Measurements from ENCODE around the gene RERE. TPM values are rescaled to one million over a fixed set of nuclear protein-coding genes. Genes with fewer than 3 reads are reported as not detected.

RERE gene
- total and polyA plus RNA-seq, 2 donors (not counting 3 experiments of a cell fraction or from before 2014, with no cell fraction given), result 14.1 to 113 TPM

GRCh38 chr1:8524627-8525157, 292.7 kb downstream of the RERE start:
- Histone ChIP-seq H3K4me3 (replicated peaks in 1 of 3; ENCODE audit: insufficient read depth in 1 of 3, low read depth in 1 of 3, low read length in 3 of 3) (no peak overlapping the region), H4K20me1 (replicated peaks; ENCODE audit: control insufficient read depth, extremely low read depth, insufficient read depth, low read length) (peaks cover 2% of the 10 kb centered on the region), H3K27me3 (ENCODE audit: control insufficient read depth in 2 of 2, insufficient read depth in 2 of 2, low read length in 2 of 2) (no peaks in the 10 kb centered on the region), H3K79me2 (ENCODE audit: control insufficient read depth, insufficient read depth, low read length) (peaks cover 3% of the 10 kb centered on the region), H3K4me1 (ENCODE audit: control insufficient read depth, extremely low read depth, insufficient read depth, low read length) (peaks cover 14% of the 10 kb centered on the region), H3K27ac (ENCODE audit: insufficient read depth, low read depth, low read length) (no peak overlapping the region), H3K9me3 (replicated peaks; ENCODE audit: control insufficient read depth, insufficient read depth, low read length) (no peaks in the 10 kb centered on the region), H3K4me2 (ENCODE audit: insufficient read depth, low read length) (no peak overlapping the region), H3K9me1 (replicated peaks; ENCODE audit: control insufficient read depth, extremely low read depth, insufficient read depth, low read length) (no peaks in the 10 kb centered on the region), H2AFZ (ENCODE audit: low read depth, low read length) (no peak overlapping the region), H3K36me3 (ENCODE audit: control insufficient read depth in 2 of 2, extremely low read depth in 1 of 2, insufficient read depth in 2 of 2, low read length in 2 of 2) (no peaks in the 10 kb centered on the region), H3K9ac (replicated peaks; ENCODE audit: extremely low read depth, insufficient read depth, low read length) (no peak overlapping the region)
- FAIRE-seq (no peak), DNase-seq (ENCODE audit: low read depth, low spot score) (no peak)
- intact Hi-C loops (cut with micrococcal nuclease) (no loop called here), dilution Hi-C loops (cut with MboI; ENCODE audit: extremely low pct_ligation_motif_present, low sequenced_read_pairs) (no loop called here)
- no TSS peak for BruUV-seq (replicated peaks)
- TF ChIP-seq CTCF (IDR thresholded peaks at IDR 0.05; ENCODE audit: extremely low read depth in 1 of 2, insufficient read depth in 1 of 2, low read depth in 1 of 2, low read length in 2 of 2) (no peak), GATA2 (IDR thresholded peaks at IDR 0.05; ENCODE audit: insufficient read depth, insufficient read length, low read depth, low read length) (no peak), MYC (IDR thresholded peaks at IDR 0.05; ENCODE audit: low read depth, low read length) (no peak)
- ChIA-PET POLR2A (no interaction called here), CTCF (interaction anchor here (1.0 to 2.0 kb wide), 6 partner anchors 8 to 509 kb away, joined by 3 to 10 read pairs (median 5); no protein-coding TSS in a partner anchor)

DNA sequence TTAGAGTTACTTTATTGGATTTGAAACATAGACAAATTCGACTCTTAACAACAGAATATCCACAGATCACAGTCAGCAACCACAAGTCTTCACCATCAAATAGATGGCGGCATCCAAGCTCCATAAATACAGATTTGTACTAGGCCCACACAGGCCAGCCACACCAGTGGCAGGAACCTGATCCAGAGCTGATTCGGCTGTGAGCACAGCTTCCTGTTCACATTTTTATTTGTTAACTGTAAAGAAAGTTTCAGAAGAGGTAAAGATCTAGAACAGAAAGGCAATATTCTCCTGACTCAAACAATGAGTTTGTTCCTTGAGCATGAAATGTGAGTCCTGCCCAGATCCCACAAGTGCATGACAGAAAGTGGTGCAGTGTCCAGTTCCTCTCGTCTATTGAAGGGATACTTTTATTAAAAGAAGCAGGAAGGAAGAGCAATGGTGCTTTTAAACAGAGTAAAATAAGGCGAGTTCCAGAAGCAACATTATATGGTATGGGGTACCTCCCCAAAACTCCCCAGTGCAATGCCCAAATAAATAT, 293.7 kb downstream of the RERE start:
- TF ChIP-seq POLR2AphosphoS5 (IDR thresholded peaks at IDR 0.05; ENCODE audit: insufficient read depth, low read depth, low read length) (no peak), POLR2A (IDR thresholded peaks at IDR 0.05; ENCODE audit: low read depth, low read length) (no peak), FOS (IDR thresholded peaks at IDR 0.05; ENCODE audit: borderline replicate concordance, insufficient read depth, low read length) (no peak), GATA2 (IDR thresholded peaks at IDR 0.05; ENCODE audit: insufficient read depth, insufficient read length, low read depth, low read length) (no peak), EZH2 (IDR thresholded peaks at IDR 0.05; ENCODE audit: borderline replicate concordance, low read depth, low read length, severe bottlenecking) (no peak), JUN (IDR thresholded peaks at IDR 0.05; ENCODE audit: borderline replicate concordance, insufficient read depth, insufficient read length, low read depth) (no peak), MYC (IDR thresholded peaks at IDR 0.05; ENCODE audit: low read depth, low read length) (no peak), MAX (IDR thresholded peaks at IDR 0.05; ENCODE audit: insufficient read depth, insufficient read length) (no peak), CTCF (IDR thresholded peaks at IDR 0.05; ENCODE audit: extremely low read depth in 1 of 2, insufficient read depth in 1 of 2, low read depth in 1 of 2, low read length in 2 of 2) (no peak)
- Histone ChIP-seq H3K27ac (ENCODE audit: insufficient read depth, low read depth, low read length) (no peak overlapping the region), H3K36me3 (ENCODE audit: control insufficient read depth in 2 of 2, extremely low read depth in 1 of 2, insufficient read depth in 2 of 2, low read length in 2 of 2) (no peaks in the 10 kb centered on the region), H3K9me3 (replicated peaks; ENCODE audit: control insufficient read depth, insufficient read depth, low read length) (no peaks in the 10 kb centered on the region), H2AFZ (ENCODE audit: low read depth, low read length) (no peak overlapping the region), H3K9me1 (replicated peaks; ENCODE audit: control insufficient read depth, extremely low read depth, insufficient read depth, low read length) (no peaks in the 10 kb centered on the region), H4K20me1 (replicated peaks; ENCODE audit: control insufficient read depth, extremely low read depth, insufficient read depth, low read length) (peaks cover 2% of the 10 kb centered on the region), H3K79me2 (ENCODE audit: control insufficient read depth, insufficient read depth, low read length) (peaks cover 3% of the 10 kb centered on the region), H3K4me2 (ENCODE audit: insufficient read depth, low read length) (no peak overlapping the region), H3K9ac (replicated peaks; ENCODE audit: extremely low read depth, insufficient read depth, low read length) (no peak overlapping the region), H3K4me3 (replicated peaks in 1 of 3; ENCODE audit: insufficient read depth in 1 of 3, low read depth in 1 of 3, low read length in 3 of 3) (no peak overlapping the region), H3K4me1 (ENCODE audit: control insufficient read depth, extremely low read depth, insufficient read depth, low read length) (peaks cover 14% of the 10 kb centered on the region), H3K27me3 (ENCODE audit: control insufficient read depth in 2 of 2, insufficient read depth in 2 of 2, low read length in 2 of 2) (no peaks in the 10 kb centered on the region)
- DNase-seq (ENCODE audit: low read depth, low spot score), result no peak
- CTCF ChIA-PET, result no interaction called here
- dilution Hi-C loops (cut with MboI; ENCODE audit: extremely low pct_ligation_motif_present, low sequenced_read_pairs), result no loop called here
- POLR2A ChIA-PET, result no interaction called here
- intact Hi-C loops (cut with micrococcal nuclease), result no loop called here
- no peak for FAIRE-seq
- BruUV-seq (replicated peaks), result no TSS peak
